Brain microvascular endothelial cell (primary cell): ENCODE measurements around the gene NDUFS4.
"Not testable (repeated sequence)": the region's sequence is repeated elsewhere in the genome, so short reads cannot be mapped to it uniquely, and the experiment has no call there.

Source experiments
- DNase-seq: peaks from one replicate; pipeline ENCODE4 v3.0.0-alpha.2; 2020
- H3K27ac ChIP-seq: fragments of 250-450 bp; sonication (Bioruptor Pico); 2 replicates; pipeline ENCODE4 v1.5.1; 2020; ENCODE audit warnings: mild to moderate bottlenecking, moderate library complexity
- H3K27me3 ChIP-seq: fragments of 250-450 bp; sonication (Bioruptor Pico); replicated peaks from 2 replicates; pipeline ENCODE4 v1.5.1; 2020; ENCODE audit warnings: mild to moderate bottlenecking
- H3K36me3 ChIP-seq: fragments of 250-450 bp; sonication (Bioruptor Pico); replicated peaks from 2 replicates; pipeline ENCODE4 v1.5.1; 2020; ENCODE audit warnings: mild to moderate bottlenecking
- H3K4me3 ChIP-seq: 2 replicates; pipeline ENCODE4 v1.5.1; 2011; ENCODE audit warnings: low read depth, mild to moderate bottlenecking, control low read depth, low read length, moderate library complexity
- CTCF ChIP-seq: IDR thresholded peaks from 2 replicates; pipeline ENCODE4 v1.5.1; 2011; ENCODE audit warnings: low read depth, mild to moderate bottlenecking, moderate library complexity, low read length, control low read depth, inconsistent platforms; ENCODE audit errors: missing control alignments
- in situ Hi-C: cut with HindIII; loops from 2 replicates; pipeline ENCODE4 v1.10.0; 2017; ENCODE audit warnings: low sequenced_read_pairs, low pct_ligation_motif_present

Gene NDUFS4

GRCh38 chr5:53631251-53631650 lies 70.8 kb downstream of the NDUFS4 start:
- TF ChIP-seq CTCF, result no peak
- no peak overlapping the region for H3K27ac ChIP-seq

GRCh38 chr5:53642061-53642460 lies 81.6 kb downstream of the NDUFS4 start:
- no peak for DNase-seq
- TF ChIP-seq CTCF, result no peak
- no peak overlapping the region for H3K27ac ChIP-seq
- H3K27me3 ChIP-seq, result no peaks in the 10 kb centered on the region
- no peak overlapping the region for H3K4me3 ChIP-seq
- no peaks in the 10 kb centered on the region for H3K36me3 ChIP-seq
- in situ Hi-C loops, result no loop called here

More at GRCh38 chr5:53631251-53631650, 70.8 kb downstream of the NDUFS4 start:
- no peaks in the 10 kb centered on the region for H3K27me3 ChIP-seq
- in situ Hi-C loops, result no loop called here
- DNase-seq, result no peak
- H3K4me3 ChIP-seq, result no peak overlapping the region
- no peaks in the 10 kb centered on the region for H3K36me3 ChIP-seq

- Histone ChIP-seq H3K27ac (no peak overlapping the region), H3K27me3 (no peaks in the 10 kb centered on the region), H3K36me3 (no peaks in the 10 kb centered on the region), H3K4me3 (no peak overlapping the region)
- in situ Hi-C loops, result no loop called here
- TF ChIP-seq CTCF, result no peak
- DNase-seq, result no peak
Measured at GRCh38 chr5:53643445-53643844, 83.0 kb downstream of the NDUFS4 start.

- no peak for DNase-seq
- no peaks in the 10 kb centered on the region for H3K27me3 ChIP-seq
- H3K36me3 ChIP-seq, result no peaks in the 10 kb centered on the region
- no peak overlapping the region for H3K4me3 ChIP-seq
- H3K27ac ChIP-seq, result no peak overlapping the region
- TF ChIP-seq CTCF, result no peak
- in situ Hi-C loops, result no loop called here
Measured at GRCh38 chr5:53645078-53645477, 84.6 kb downstream of the NDUFS4 start.

GRCh38 chr5:53649352-53649751 lies 88.9 kb downstream of the NDUFS4 start:
- H3K27me3 ChIP-seq, result no peaks in the 10 kb centered on the region
- no peak overlapping the region for H3K4me3 ChIP-seq
- DNase-seq, result no peak
- in situ Hi-C loops, result no loop called here
- no peak for TF ChIP-seq CTCF
- no peak overlapping the region for H3K27ac ChIP-seq
- H3K36me3 ChIP-seq, result no peaks in the 10 kb centered on the region

GRCh38 chr5:53660573-53660972 lies 100.1 kb downstream of the NDUFS4 start:
- DNase-seq, in situ Hi-C loops, H3K27me3 ChIP-seq, H3K36me3 ChIP-seq, H3K4me3 ChIP-seq, H3K27ac ChIP-seq: not testable (repeated sequence)

GRCh38 chr5:53665313-53665712 lies 104.9 kb downstream of the NDUFS4 start:
- H3K4me3 ChIP-seq, H3K27me3 ChIP-seq, in situ Hi-C loops, H3K27ac ChIP-seq, DNase-seq, H3K36me3 ChIP-seq: not testable (repeated sequence)
